GM12891 (cell line): Measurements from ENCODE around the gene SCGB1D1.

Experiments
- DNase-seq: peaks from one replicate; pipeline ENCODE4 v3.0.0; 2011; ENCODE audit warnings: low spot score; ENCODE audit not compliant: insufficient read length
- FAIRE-seq: peaks from 2 replicates; lab custom pipeline; 2011; peaks lifted over from hg19 to GRCh38; lab: Jason Lieb, UNC
- PAX5 ChIP-seq: IDR thresholded peaks from 2 replicates; pipeline ENCODE4 v1.6.1; 2011; ENCODE audit warnings: low read length, moderate library complexity, mild to moderate bottlenecking; ENCODE audit not compliant: insufficient read depth, severe bottlenecking
- POLR2A ChIP-seq: IDR thresholded peaks from 2 replicates; pipeline ENCODE4 v1.6.1; 2011; ENCODE audit warnings: low read depth, low read length, control low read depth
- POLR2AphosphoS5 ChIP-seq: IDR thresholded peaks from 2 replicates; pipeline ENCODE4 v1.6.1; 2011; ENCODE audit warnings: low read depth, low read length, control low read depth
- POU2F2 ChIP-seq: IDR thresholded peaks from 2 replicates; pipeline ENCODE4 v1.6.1; 2011; ENCODE audit warnings: low read depth, mild to moderate bottlenecking, control low read depth, low read length, moderate library complexity
- SPI1 ChIP-seq: IDR thresholded peaks from 2 replicates; pipeline ENCODE4 v1.6.1; 2011; ENCODE audit warnings: low read depth, low read length, control low read depth
- TAF1 ChIP-seq: IDR thresholded peaks from 2 replicates; pipeline ENCODE4 v1.6.1; 2011; ENCODE audit warnings: low read depth, low read length, control low read depth

Gene SCGB1D1

GRCh38 chr11:62147545-62147944 lies 42.5 kb upstream of the SCGB1D1 start:
- TF ChIP-seq POLR2AphosphoS5 (no peak), TAF1 (no peak), POLR2A (no peak), POU2F2 (no peak), SPI1 (no peak), PAX5 (no peak)
- FAIRE-seq = no peak
- no peak for DNase-seq

GRCh38 chr11:62148271-62148980 lies 41.6 kb upstream of the SCGB1D1 start:
- TF ChIP-seq TAF1 (no peak), PAX5 (no peak), POLR2AphosphoS5 (no peak), POLR2A (no peak), POU2F2 (no peak), SPI1 (no peak)
- FAIRE-seq (no peak), DNase-seq (no peak)

GRCh38 chr11:62149986-62150886 lies 39.8 kb upstream of the SCGB1D1 start:
- TF ChIP-seq PAX5 (no peak), POLR2AphosphoS5 (no peak), POLR2A (no peak), POU2F2 (no peak), TAF1 (no peak), SPI1 (no peak)
- DNase-seq (no peak), FAIRE-seq (no peak)

GRCh38 chr11:62150887-62151736 lies 38.9 kb upstream of the SCGB1D1 start:
- TF ChIP-seq POLR2A = no peak
- no peak for DNase-seq
- no peak for FAIRE-seq

GRCh38 chr11:62151737-62152102 lies 38.3 kb upstream of the SCGB1D1 start:
- no peak for TF ChIP-seq SPI1
- no peak for TF ChIP-seq POU2F2
- no peak for TF ChIP-seq TAF1
- no peak for TF ChIP-seq PAX5
- TF ChIP-seq POLR2A = no peak
- no peak for TF ChIP-seq POLR2AphosphoS5

GRCh38 chr11:62152245-62153086 lies 37.5 kb upstream of the SCGB1D1 start:
- TF ChIP-seq POLR2A = no peak
- no peak for TF ChIP-seq TAF1
- no peak for TF ChIP-seq POLR2AphosphoS5
- TF ChIP-seq PAX5 = no peak
- no peak for TF ChIP-seq SPI1
- no peak for TF ChIP-seq POU2F2
- FAIRE-seq (no peak), DNase-seq (no peak)

More at GRCh38 chr11:62151737-62152102, 38.3 kb upstream of the SCGB1D1 start:
- DNase-seq (no peak), FAIRE-seq (no peak)

- no peak for TF ChIP-seq POLR2AphosphoS5
- TF ChIP-seq POU2F2 = no peak
- TF ChIP-seq POLR2A = no peak
- no peak for TF ChIP-seq SPI1
- FAIRE-seq = no peak
- DNase-seq = no peak
Observed at GRCh38 chr11:62153087-62153395, 37.0 kb upstream of the SCGB1D1 start.

- no peak for TF ChIP-seq POLR2AphosphoS5
- TF ChIP-seq PAX5 = no peak
- no peak for TF ChIP-seq SPI1
- TF ChIP-seq TAF1 = no peak
- no peak for TF ChIP-seq POU2F2
- TF ChIP-seq POLR2A = no peak
- DNase-seq (no peak), FAIRE-seq (no peak)
Observed at GRCh38 chr11:62153617-62154016, 36.4 kb upstream of the SCGB1D1 start.
